ENCODE measurements around the gene CXCL16. TPM values are rescaled to one million over a fixed set of nuclear protein-coding genes. Genes with fewer than 3 reads are reported as not detected.

Gene CXCL16
- total RNA-seq, 1 donor from 2014 or later: 12.5 TPM

DNA sequence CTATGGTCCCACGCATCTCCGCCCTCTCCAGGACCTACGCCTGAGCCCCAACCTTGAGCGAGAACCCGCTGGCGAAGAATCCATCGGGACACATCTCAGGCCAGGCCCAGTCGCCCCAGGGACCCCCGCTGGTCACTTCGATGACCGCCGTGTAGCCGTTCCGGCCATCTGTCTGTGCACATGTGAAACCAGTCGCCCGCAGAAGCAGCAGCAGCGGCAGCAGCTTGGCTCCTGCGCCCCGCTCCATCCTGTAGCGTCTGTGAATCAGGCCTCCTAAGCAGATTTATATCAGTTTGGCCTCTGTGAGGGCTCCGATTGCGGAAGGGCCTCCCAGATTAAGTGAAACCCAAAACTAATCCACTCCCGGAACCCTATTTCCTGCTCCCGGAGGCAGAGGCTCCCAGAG lies 46.4 kb upstream of the CXCL16 start, which contains the start of gene VMO1:
Gene VMO1 (minus strand): TSS at position 259 of the 406 bp plus-strand sequence. CDS start 12 bp downstream, at position 247.
- Histone ChIP-seq H3K4me3 (peak within 1 kb of the TSS; percentile 38 to 53), H3K9me3 (no peaks in the 10 kb centered on the region), H3K27me3 (no peaks in the 10 kb centered on the region), H3K4me1 (peaks cover 9 to 31% of the 10 kb centered on the region in 2 donors), H3K36me3 (no peaks in the 10 kb centered on the region), H3K27ac (no peak within 1 kb of the TSS)
- intact Hi-C loops (cut with DNase I): loop anchor here (5.0 kb wide), 1 partner anchor 54 kb away; the partner anchor contains the start of gene MED11
- peak in 1 of 2 donors; percentile 69 for DNase-seq (ENCODE audit: low spot score in 2 of 2)
- TF ChIP-seq, protein P1, sequence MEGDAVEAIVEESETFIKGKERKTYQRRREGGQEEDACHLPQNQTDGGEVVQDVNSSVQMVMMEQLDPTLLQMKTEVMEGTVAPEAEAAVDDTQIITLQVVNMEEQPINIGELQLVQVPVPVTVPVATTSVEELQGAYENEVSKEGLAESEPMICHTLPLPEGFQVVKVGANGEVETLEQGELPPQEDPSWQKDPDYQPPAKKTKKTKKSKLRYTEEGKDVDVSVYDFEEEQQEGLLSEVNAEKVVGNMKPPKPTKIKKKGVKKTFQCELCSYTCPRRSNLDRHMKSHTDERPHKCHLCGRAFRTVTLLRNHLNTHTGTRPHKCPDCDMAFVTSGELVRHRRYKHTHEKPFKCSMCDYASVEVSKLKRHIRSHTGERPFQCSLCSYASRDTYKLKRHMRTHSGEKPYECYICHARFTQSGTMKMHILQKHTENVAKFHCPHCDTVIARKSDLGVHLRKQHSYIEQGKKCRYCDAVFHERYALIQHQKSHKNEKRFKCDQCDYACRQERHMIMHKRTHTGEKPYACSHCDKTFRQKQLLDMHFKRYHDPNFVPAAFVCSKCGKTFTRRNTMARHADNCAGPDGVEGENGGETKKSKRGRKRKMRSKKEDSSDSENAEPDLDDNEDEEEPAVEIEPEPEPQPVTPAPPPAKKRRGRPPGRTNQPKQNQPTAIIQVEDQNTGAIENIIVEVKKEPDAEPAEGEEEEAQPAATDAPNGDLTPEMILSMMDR (IDR thresholded peaks at IDR 0.05): no peak

DNA sequence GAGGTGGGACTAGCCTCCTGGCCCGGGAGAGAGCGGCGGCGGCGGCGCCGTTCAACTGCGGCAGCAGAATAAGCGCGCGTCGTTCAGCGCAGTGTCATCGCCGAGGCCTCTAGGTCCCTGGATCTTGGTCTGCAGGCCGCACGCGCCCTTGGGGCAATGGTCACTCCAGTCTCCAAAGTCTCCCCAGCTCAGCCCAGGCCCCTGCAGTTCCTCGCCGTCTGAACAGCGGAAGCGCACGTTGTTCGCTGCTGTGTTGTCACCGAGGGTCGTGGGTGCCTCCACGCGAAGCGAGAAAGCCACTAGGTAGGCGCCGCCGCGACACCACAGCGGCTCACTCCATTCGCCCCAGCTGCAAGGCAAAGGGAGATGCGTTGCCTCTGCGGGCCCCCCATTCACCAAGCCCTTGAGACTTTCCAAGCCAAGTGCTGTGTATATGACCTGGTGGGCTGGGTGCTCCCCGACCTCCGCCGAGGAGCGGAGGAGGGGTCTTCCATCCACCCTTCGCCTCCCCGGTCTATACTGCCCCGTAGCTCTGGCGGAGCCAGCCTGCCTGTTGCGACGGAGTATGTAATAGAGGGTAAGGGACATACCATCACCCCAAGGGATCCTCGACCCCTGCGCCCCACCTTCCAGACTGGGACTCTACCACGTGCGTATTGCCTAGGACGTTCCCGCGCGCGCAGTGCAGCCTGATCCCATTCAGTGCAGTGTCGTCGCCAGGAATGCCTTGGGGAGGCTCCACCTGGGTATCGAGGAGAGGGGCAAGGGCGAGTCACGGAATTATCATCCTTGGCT lies 45.8 kb upstream of the CXCL16 start:
- Histone ChIP-seq H3K9me3 (no peaks in the 10 kb centered on the region), H3K36me3 (no peaks in the 10 kb centered on the region), H3K27me3 (no peaks in the 10 kb centered on the region), H3K27ac (no peak overlapping the region), H3K4me1 (peaks cover 9 to 28% of the 10 kb centered on the region in 2 donors), H3K4me3 (peak overlapping the region; percentile 38 to 53)
- intact Hi-C loops (cut with DNase I): loop anchor here (5.0 kb wide), 1 partner anchor 53 kb away; the partner anchor contains the start of gene MED11
- TF ChIP-seq, protein P1 (IDR thresholded peaks at IDR 0.05): no peak
- no peak for DNase-seq (ENCODE audit: low spot score in 2 of 2)

DNA sequence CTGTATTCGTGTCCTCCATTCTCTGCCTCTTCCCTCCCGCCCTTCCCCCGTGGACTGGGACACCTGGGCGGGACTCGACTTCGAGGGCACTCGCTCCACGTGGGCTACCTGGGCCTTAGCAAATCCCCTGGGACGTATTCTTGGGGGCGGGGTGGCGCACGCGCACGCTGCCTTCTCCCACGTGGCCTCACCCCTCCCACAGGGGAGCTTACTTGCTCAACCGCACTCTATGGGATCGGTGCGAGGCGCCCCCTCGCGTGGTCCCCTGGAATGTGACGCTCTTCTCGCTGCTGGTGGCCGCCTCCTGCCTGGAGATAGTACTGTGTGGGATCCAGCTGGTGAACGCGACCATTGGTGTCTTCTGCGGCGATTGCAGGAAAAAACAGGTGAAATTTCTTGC lies 42.9 kb upstream of the CXCL16 start:
- no peaks in the 10 kb centered on the region for H3K9me3 ChIP-seq
- H3K4me1 ChIP-seq: peaks cover 0 to 20% of the 10 kb centered on the region in 2 donors
- no peaks in the 10 kb centered on the region for H3K36me3 ChIP-seq
- TF ChIP-seq, protein P1 (IDR thresholded peaks at IDR 0.05): no peak
- no peak overlapping the region for H3K4me3 ChIP-seq
- no peaks in the 10 kb centered on the region for H3K27me3 ChIP-seq
- intact Hi-C loops (cut with DNase I): no loop called here
- DNase-seq (ENCODE audit: low spot score in 2 of 2): no peak
- no peak overlapping the region for H3K27ac ChIP-seq

DNA sequence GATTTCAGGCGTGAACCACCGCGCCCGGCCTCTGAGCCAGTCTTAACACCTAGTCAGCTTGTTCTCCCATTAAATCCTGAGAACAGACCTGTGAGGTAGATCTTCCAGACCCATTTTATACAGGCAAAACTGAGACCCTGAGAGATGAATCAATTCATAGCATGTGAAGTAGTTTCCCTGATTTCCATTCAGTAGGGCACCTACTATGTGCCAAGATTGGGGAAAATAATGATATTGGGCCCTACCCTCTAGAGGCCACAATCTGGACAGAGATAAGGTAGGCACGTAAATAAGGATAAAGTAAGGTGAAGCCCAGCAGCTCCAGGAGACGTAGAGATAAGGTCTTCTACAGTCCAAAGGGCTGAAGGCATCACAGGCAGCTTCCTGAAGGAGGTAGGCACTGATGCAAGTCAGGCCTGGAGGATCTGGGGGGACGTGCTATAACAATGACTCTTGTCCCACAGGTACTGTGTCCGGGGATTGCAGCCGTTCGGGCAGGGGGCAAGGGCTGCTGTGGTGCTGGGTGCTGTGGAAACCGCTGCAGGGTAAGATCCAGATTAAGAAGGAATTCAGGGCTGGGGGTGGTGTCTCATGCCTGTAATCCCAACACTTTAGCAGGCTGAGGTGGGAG lies 40.7 kb upstream of the CXCL16 start:
- no peak for DNase-seq (ENCODE audit: low spot score in 2 of 2)
- Histone ChIP-seq H3K36me3 (no peaks in the 10 kb centered on the region), H3K4me1 (peaks cover 0 to 4% of the 10 kb centered on the region in 2 donors), H3K27me3 (no peaks in the 10 kb centered on the region), H3K9me3 (no peaks in the 10 kb centered on the region), H3K4me3 (no peak overlapping the region), H3K27ac (no peak overlapping the region)
- intact Hi-C loops (cut with DNase I): no loop called here
- TF ChIP-seq, protein P1 (IDR thresholded peaks at IDR 0.05): no peak

DNA sequence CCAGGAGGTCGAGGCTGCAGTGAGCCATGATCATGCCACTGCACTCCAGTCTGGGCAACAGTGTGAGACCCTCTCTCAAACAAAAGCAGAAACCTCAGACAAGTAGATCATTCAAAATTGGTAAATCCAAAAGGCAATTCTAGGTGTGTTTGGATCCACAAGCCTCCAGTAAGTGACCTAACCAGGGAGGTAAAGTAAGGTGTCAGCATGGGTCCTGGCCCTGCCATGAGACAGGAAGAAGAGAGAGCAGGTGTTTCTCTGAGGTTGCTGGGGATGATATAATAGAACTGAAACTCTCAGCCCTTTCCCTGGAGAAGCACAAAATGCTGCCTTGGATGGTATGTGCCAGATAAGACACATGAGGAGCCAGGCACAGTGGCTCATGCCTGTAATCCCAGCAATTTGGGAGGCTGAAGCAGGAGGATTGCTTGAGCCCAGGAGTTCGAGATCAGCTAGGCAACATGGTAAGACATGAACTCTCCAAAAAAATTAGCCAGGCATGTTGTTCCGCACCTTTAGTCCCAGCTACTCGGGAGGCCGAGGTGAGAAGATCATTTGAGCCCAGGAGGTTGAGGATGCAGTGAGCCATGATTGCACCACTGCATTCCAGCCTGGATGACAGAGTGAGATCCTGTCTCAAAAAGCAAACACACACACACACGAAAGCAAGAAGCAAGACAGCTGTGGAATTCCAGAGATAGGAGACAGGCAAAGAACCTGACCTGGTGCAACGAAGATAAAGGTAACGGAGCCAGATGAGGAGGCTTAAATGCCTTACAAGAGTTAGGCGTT lies 38.4 kb upstream of the CXCL16 start:
- H3K9me3 ChIP-seq: no peaks in the 10 kb centered on the region
- no peak overlapping the region for H3K4me3 ChIP-seq
- H3K27ac ChIP-seq: no peak overlapping the region
- intact Hi-C loops (cut with DNase I): no loop called here
- no peaks in the 10 kb centered on the region for H3K4me1 ChIP-seq
- H3K27me3 ChIP-seq: no peaks in the 10 kb centered on the region
- no peak for DNase-seq (ENCODE audit: low spot score in 2 of 2)
- TF ChIP-seq, protein P1 (IDR thresholded peaks at IDR 0.05): no peak
- H3K36me3 ChIP-seq: no peaks in the 10 kb centered on the region

Data from ascending aorta (tissue), 2 donors.